SK-N-SH (cell line): ENCODE results near the gene ST3GAL6. TPM values are rescaled to one million over a fixed set of nuclear protein-coding genes. Genes with fewer than 3 reads are reported as not detected.
A peak's percentile ranks its signal among the peaks of the same experiment; 100 is the strongest.

ENCODE experiments used
- CTCF ChIA-PET: fragments of 300-600, 350-600 bp; formaldehyde crosslinking; extraction: SDS; loops from one replicate; lab custom pipeline; 2021; lab: Yijun Ruan, JAX
- POLR2A ChIA-PET: fragments of 350-600 bp; sonication (Branson Sonifier 250); formaldehyde crosslinking; extraction: SDS; loops from one replicate; lab custom pipeline; 2020; ENCODE audit warnings: antibody characterized with exemption, inconsistent platforms; lab: Yijun Ruan, JAX
- DNase-seq: peaks from one replicate; pipeline ENCODE4 v3.0.0; 2012
- H2AFZ ChIP-seq: fragments of 200-600 bp; sonication (generic); 2 replicates; pipeline ENCODE4 v1.8.1; 2016; ENCODE audit warnings: antibody characterized with exemption, mild to moderate bottlenecking, low read depth
- H3F3A ChIP-seq: fragments of 200-600 bp; sonication (generic); replicated peaks from 2 replicates; pipeline ENCODE3; 2016; ENCODE audit warnings: antibody characterized with exemption, mild to moderate bottlenecking; ENCODE audit not compliant: insufficient read depth
- H3K27ac ChIP-seq, 2 experiments: fragments of 200-500 bp in 1 of 2; fragments of 200-600 bp in 1 of 2; sonication (Bioruptor generic) in 1 of 2; sonication (generic), shearing (Covaris generic) in 1 of 2; 2 replicates each; pipeline versions ENCODE4 v1.5.1 to v1.6.1; 2014 to 2016; ENCODE audit warnings: low read depth in 2 of 2, inconsistent platforms in 1 of 2, low read length in 1 of 2, mild to moderate bottlenecking in 1 of 2, mixed read lengths in 1 of 2
- H3K27me3 ChIP-seq: fragments of 200-600 bp; sonication (generic), shearing (Covaris generic); 2 replicates; pipeline ENCODE4 v1.6.1; 2016; ENCODE audit warnings: mixed run types; ENCODE audit not compliant: insufficient read depth
- H3K36me3 ChIP-seq, 2 experiments: fragments of 200-500 bp in 1 of 2; fragments of 200-600 bp in 1 of 2; sonication (Bioruptor generic) in 1 of 2; sonication (generic) in 1 of 2; replicated peaks in 1 of 2; 2 replicates each; pipeline versions ENCODE3 to v1.5.1; 2014 to 2016; ENCODE audit warnings: low read length in 1 of 2, mild to moderate bottlenecking in 1 of 2; ENCODE audit not compliant: insufficient read depth in 2 of 2, control insufficient read depth in 1 of 2
- H3K4me1 ChIP-seq, 2 experiments: fragments of 200-500 bp in 1 of 2; fragments of 200-600 bp in 1 of 2; sonication (Bioruptor generic) in 1 of 2; sonication (generic), shearing (Covaris generic) in 1 of 2; 2 replicates each; pipeline versions ENCODE4 v1.5.1 to v1.6.1; 2014 to 2016; ENCODE audit warnings: low read depth in 1 of 2, low read length in 1 of 2, mixed run types in 1 of 2; ENCODE audit not compliant: insufficient read depth in 2 of 2, control insufficient read depth in 1 of 2
- H3K4me2 ChIP-seq: fragments of 200-600 bp; sonication (generic), shearing (Covaris generic); 2 replicates; pipeline ENCODE4 v1.6.1; 2017; ENCODE audit warnings: mixed run types
- H3K4me3 ChIP-seq, 2 experiments: fragments of 200-500 bp in 1 of 2; fragments of 200-600 bp in 1 of 2; sonication (Bioruptor generic) in 1 of 2; sonication (generic), shearing (Covaris generic) in 1 of 2; 2 replicates each; pipeline versions ENCODE4 v1.5.1 to v1.8.1; 2014 to 2016; ENCODE audit warnings: low read depth in 2 of 2, inconsistent platforms in 1 of 2, low read length in 1 of 2, mild to moderate bottlenecking in 1 of 2, mixed read lengths in 1 of 2, moderate library complexity in 1 of 2
- H3K79me2 ChIP-seq: fragments of 200-600 bp; sonication (generic); 2 replicates; pipeline ENCODE4 v1.8.1; 2017; ENCODE audit warnings: mild to moderate bottlenecking; ENCODE audit not compliant: insufficient read depth
- H3K9ac ChIP-seq: fragments of 200-600 bp; sonication (generic); 2 replicates; pipeline ENCODE4 v1.6.1; 2017; ENCODE audit warnings: mixed run types
- H3K9me2 ChIP-seq: fragments of 200-600 bp; sonication (generic); 2 replicates; pipeline ENCODE4 v1.6.1; 2017; ENCODE audit warnings: mixed run types
- H3K9me3 ChIP-seq: fragments of 200-600 bp; sonication (generic); 2 replicates; pipeline ENCODE4 v1.6.1; 2017; ENCODE audit warnings: mixed run types, mild to moderate bottlenecking, moderate library complexity
- H4K20me1 ChIP-seq: fragments of 200-600 bp; sonication (generic); 2 replicates; pipeline ENCODE4 v1.6.1; 2017; ENCODE audit warnings: mild to moderate bottlenecking, mixed run types; ENCODE audit not compliant: insufficient read depth
- CTCF ChIP-seq: fragments of 200-600 bp; sonication (generic); IDR thresholded peaks from 2 replicates; pipeline ENCODE4 v1.6.1; 2017; ENCODE audit warnings: antibody characterized with exemption, mild to moderate bottlenecking, moderate library complexity
- ELF1 ChIP-seq: IDR thresholded peaks from 2 replicates; pipeline ENCODE4 v1.4.0; 2012
- EP300 ChIP-seq, 2 experiments: IDR thresholded peaks; 2 replicates each; pipeline versions ENCODE4 v1.4.0 to v1.6.1; 2012; ENCODE audit warnings: borderline replicate concordance in 1 of 2, low read depth in 1 of 2, low read length in 1 of 2
- MEF2A ChIP-seq: IDR thresholded peaks from 2 replicates; pipeline ENCODE4 v1.4.0; 2012; ENCODE audit warnings: low read depth, borderline replicate concordance
- MXI1 ChIP-seq: IDR thresholded peaks from 2 replicates; pipeline ENCODE4 v1.6.1; 2012; ENCODE audit warnings: mild to moderate bottlenecking, low read depth, low read length, improper control_type of control experiment
- NRF1 ChIP-seq: IDR thresholded peaks from 2 replicates; pipeline ENCODE4 v1.6.1; 2012; ENCODE audit warnings: low read depth, mild to moderate bottlenecking, low read length
- POLR2AphosphoS5 ChIP-seq: IDR thresholded peaks from 2 replicates; pipeline ENCODE4 v1.6.1; 2012; ENCODE audit warnings: low read depth, low read length
- RAD21 ChIP-seq: IDR thresholded peaks from 2 replicates; pipeline ENCODE4 v1.6.1; 2012; ENCODE audit warnings: mild to moderate bottlenecking, low read length
- RCOR1 ChIP-seq: fragments of 150-350 bp; IDR thresholded peaks from 2 replicates; pipeline ENCODE4 v1.6.1; 2017; ENCODE audit warnings: antibody characterized with exemption, low read length
- SIN3A ChIP-seq: IDR thresholded peaks from 2 replicates; pipeline ENCODE4 v1.6.1; 2012; ENCODE audit warnings: low read depth, mild to moderate bottlenecking, low read length, moderate library complexity, borderline replicate concordance
- WGBS: methylation state at CpG from one replicate; pipeline ENCODE4 v1.1.6; 2017; ENCODE audit warnings: low lambda C conversion rate; 5-methylcytosine and 5-hydroxymethylcytosine counted together
- polyA plus RNA-seq, 3 experiments: library from polyadenylated mRNA; depleted of rRNA; stranded (reverse); fragments of >200 nt; gene quantifications; 2 replicates each; pipeline ENCODE4 v1.2.3, GENCODE V29; 2012

ST3GAL6 gene
- polyA plus RNA-seq, 1 of the 3 experiments (the other 2 are of a cell fraction), result 16.3 TPM

GRCh38 chr3:98765721-98766120, 2.6 kb downstream of the ST3GAL6 start (continued):
- TF ChIP-seq NRF1 (no peak), MEF2A (no peak), MXI1 (peak; percentile 36; the same call in 1 of the 2 replicates), RAD21 (peak; percentile 10; the same call in 1 of the 2 replicates)
- TF ChIP-seq, all 33 proteins: peak for 7

GRCh38 chr3:98766924-98767323, 3.8 kb downstream of the ST3GAL6 start:
- CTCF ChIA-PET, result interaction anchor here (1.1 kb wide), 1 partner anchor 157 kb away, joined by 3 read pairs; no protein-coding TSS in a partner anchor
- H2AFZ ChIP-seq, result no peak overlapping the region

GRCh38 chr3:98768961-98769360, 5.8 kb downstream of the ST3GAL6 start:
- CTCF ChIA-PET, result interaction anchor here (1.5 to 2.4 kb wide), 2 partner anchors 37 to 167 kb away, joined by 4 to 12 read pairs; no protein-coding TSS in a partner anchor

More at GRCh38 chr3:98766924-98767323, 3.8 kb downstream of the ST3GAL6 start:
- POLR2A ChIA-PET, result no interaction called here
- Histone ChIP-seq H3K4me2 (no peak overlapping the region), H3K36me3 (peaks cover 5 to 10% of the 10 kb centered on the region in 2 experiments), H3K27ac (peak overlapping the region in 1 of 2 experiments; percentile 92; a peak in 2 of 4 replicates), H3K9ac (no peak overlapping the region), H3K9me3 (no peaks in the 10 kb centered on the region), H3F3A (peaks cover 6% of the 10 kb centered on the region), H3K4me1 (peaks cover 19 to 57% of the 10 kb centered on the region in 2 experiments)
- TF ChIP-seq RCOR1, result no peak
- no peak for TF ChIP-seq ELF1
- TF ChIP-seq CTCF, result no peak
- no peak for TF ChIP-seq SIN3A
- TF ChIP-seq EP300 (IDR thresholded peaks at IDR 0.05; ENCODE audit: borderline replicate concordance in 1 of 2, low read depth in 1 of 2, low read length in 1 of 2), result no peak
- TF ChIP-seq, all 33 proteins: peak for 0
- no peaks in the 10 kb centered on the region for H4K20me1 ChIP-seq
- H3K9me2 ChIP-seq, result no peaks in the 10 kb centered on the region
- H3K4me3 ChIP-seq, result no peak overlapping the region
- DNase-seq, result no peak
- H3K27me3 ChIP-seq, result no peaks in the 10 kb centered on the region
- H3K79me2 ChIP-seq, result peaks cover 45% of the 10 kb centered on the region; the same call in 1 of the 2 replicates

More at GRCh38 chr3:98768961-98769360, 5.8 kb downstream of the ST3GAL6 start:
- peaks cover 5 to 26% of the 10 kb centered on the region in 2 experiments for H3K36me3 ChIP-seq
- peak overlapping the region in 1 of 2 experiments; percentile 58; a peak in 2 of 4 replicates for H3K27ac ChIP-seq
- H3K4me1 ChIP-seq, result peaks cover 6 to 38% of the 10 kb centered on the region in 2 experiments; a peak in 3 of 4 replicates
- WGBS, result 50% methylated on average over 2 of the region's 2 CpGs
- H3F3A ChIP-seq, result peaks cover 8% of the 10 kb centered on the region
- H2AFZ ChIP-seq, result no peak overlapping the region
- H3K9ac ChIP-seq, result no peak overlapping the region
- peaks cover 36% of the 10 kb centered on the region; the same call in 1 of the 2 replicates for H3K79me2 ChIP-seq
- H3K9me3 ChIP-seq, result no peaks in the 10 kb centered on the region
- no peaks in the 10 kb centered on the region for H4K20me1 ChIP-seq
- H3K27me3 ChIP-seq, result no peaks in the 10 kb centered on the region
- no peak overlapping the region for H3K4me3 ChIP-seq
- H3K4me2 ChIP-seq, result no peak overlapping the region
- DNase-seq, result no peak
- TF ChIP-seq POLR2AphosphoS5, result no peak
- POLR2A ChIA-PET, result no interaction called here
- no peaks in the 10 kb centered on the region for H3K9me2 ChIP-seq
